ENCODE data around the gene TTC24. TPM values are rescaled to one million over a fixed set of nuclear protein-coding genes. Genes with fewer than 3 reads are reported as not detected.

The TTC24 gene
- total RNA-seq, 2 donors from 2014 or later: not detected

DNA sequence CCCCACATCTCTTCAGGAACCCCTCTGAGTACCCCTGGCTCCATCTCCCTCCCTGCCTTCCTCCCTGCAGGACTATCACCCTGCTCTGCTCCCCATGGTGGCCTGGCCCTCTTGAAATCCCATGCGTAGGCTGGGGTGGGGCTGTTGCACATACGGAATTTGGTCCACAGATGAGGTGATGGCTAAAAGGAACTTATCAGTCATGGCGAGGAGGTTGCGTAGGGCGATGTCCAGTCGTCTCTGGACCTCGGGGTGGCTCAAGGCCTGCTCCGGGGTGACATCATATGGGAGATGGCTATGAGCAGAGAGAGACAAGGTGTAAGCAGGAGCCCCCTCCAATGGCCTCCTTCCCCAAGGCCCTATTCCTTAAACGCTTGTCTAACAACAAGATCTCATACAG is 42.5 kb upstream of the TTC24 start:
- H3K4me1 ChIP-seq (ENCODE audit: control insufficient read depth in 1 of 2, low read depth in 2 of 2): no peaks in the 10 kb centered on the region
- H3K36me3 ChIP-seq: no peaks in the 10 kb centered on the region
- H3K9me3 ChIP-seq: no peaks in the 10 kb centered on the region
- no peak overlapping the region for H3K27ac ChIP-seq
- no peaks in the 10 kb centered on the region for H3K27me3 ChIP-seq (replicated peaks; ENCODE audit: insufficient read depth)
- no peak overlapping the region for H3K4me3 ChIP-seq
- DNase-seq (ENCODE audit: low spot score): no peak
- no peak for ATAC-seq (ENCODE audit: insufficient number of reproducible peaks, low FRiP score, low read depth)
- TF ChIP-seq CTCF (IDR thresholded peaks at IDR 0.05): no peak

DNA sequence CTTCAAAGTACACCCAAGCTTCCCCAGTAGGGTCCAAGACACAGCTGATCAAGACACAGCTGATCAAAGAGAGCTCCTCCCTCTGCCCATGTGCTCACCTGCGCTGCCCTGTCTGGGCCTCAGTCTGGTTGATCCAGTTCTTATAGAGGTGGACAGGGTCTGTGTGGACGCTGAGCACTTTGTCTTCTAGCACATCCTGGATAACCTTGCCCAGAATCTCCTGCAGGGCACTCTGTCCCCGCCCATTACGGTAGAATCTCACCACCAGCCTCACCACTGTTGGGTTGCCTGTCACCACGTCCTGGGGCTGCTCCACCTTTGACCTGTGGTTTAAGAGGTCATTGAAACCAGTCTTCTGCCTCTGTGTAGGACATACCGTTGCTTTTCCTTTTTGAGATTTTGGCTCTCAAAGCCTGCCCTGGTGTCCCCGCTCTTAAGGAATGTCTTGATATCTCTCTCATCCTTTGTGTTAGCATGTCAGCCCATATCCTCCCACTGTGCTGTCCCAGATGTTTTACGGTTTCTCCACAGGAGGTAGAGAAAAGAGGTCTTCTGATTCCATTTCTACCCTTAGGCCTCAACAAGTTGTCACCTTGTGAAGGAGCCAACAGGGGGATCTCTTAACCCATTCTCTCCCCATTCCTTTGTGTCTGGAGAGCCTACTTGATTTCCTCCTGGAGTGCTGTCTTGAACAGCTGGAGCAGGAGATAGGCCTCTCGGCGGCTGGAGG is 40.6 kb upstream of the TTC24 start:
- Histone ChIP-seq H3K4me1 (ENCODE audit: control insufficient read depth in 1 of 2, low read depth in 2 of 2) (no peaks in the 10 kb centered on the region), H3K36me3 (no peaks in the 10 kb centered on the region), H3K4me3 (no peak overlapping the region), H3K9me3 (no peaks in the 10 kb centered on the region), H3K27me3 (replicated peaks; ENCODE audit: insufficient read depth) (no peaks in the 10 kb centered on the region), H3K27ac (no peak overlapping the region)
- TF ChIP-seq CTCF (IDR thresholded peaks at IDR 0.05): no peak
- DNase-seq (ENCODE audit: low spot score) (no peak), ATAC-seq (ENCODE audit: insufficient number of reproducible peaks, low FRiP score, low read depth) (no peak)

- Histone ChIP-seq H3K36me3 (no peaks in the 10 kb centered on the region), H3K4me1 (ENCODE audit: control insufficient read depth in 1 of 2, low read depth in 2 of 2) (no peaks in the 10 kb centered on the region), H3K27me3 (replicated peaks; ENCODE audit: insufficient read depth) (no peaks in the 10 kb centered on the region), H3K9me3 (no peaks in the 10 kb centered on the region), H3K4me3 (no peak overlapping the region), H3K27ac (no peak overlapping the region)
- ATAC-seq (ENCODE audit: insufficient number of reproducible peaks, low FRiP score, low read depth) (no peak), DNase-seq (ENCODE audit: low spot score) (no peak)
- no peak for TF ChIP-seq CTCF (IDR thresholded peaks at IDR 0.05)
Observed at GRCh38 chr1:156539818-156540355, 39.6 kb upstream of the TTC24 start.

- no peaks in the 10 kb centered on the region for H3K4me1 ChIP-seq (ENCODE audit: control insufficient read depth in 1 of 2, low read depth in 2 of 2)
- TF ChIP-seq CTCF (IDR thresholded peaks at IDR 0.05): no peak
- H3K27ac ChIP-seq: no peak overlapping the region
- no peak for ATAC-seq (ENCODE audit: insufficient number of reproducible peaks, low FRiP score, low read depth)
- H3K4me3 ChIP-seq: no peak overlapping the region
- DNase-seq (ENCODE audit: low spot score): no peak
- H3K27me3 ChIP-seq (replicated peaks; ENCODE audit: insufficient read depth): no peaks in the 10 kb centered on the region
- no peaks in the 10 kb centered on the region for H3K36me3 ChIP-seq
- H3K9me3 ChIP-seq: no peaks in the 10 kb centered on the region
Observed at GRCh38 chr1:156540955-156541354, 38.6 kb upstream of the TTC24 start.

GRCh38 chr1:156543066-156543465 is 36.5 kb upstream of the TTC24 start:
- DNase-seq (ENCODE audit: low spot score) (no peak), ATAC-seq (ENCODE audit: insufficient number of reproducible peaks, low FRiP score, low read depth) (no peak)
- Histone ChIP-seq H3K36me3 (no peaks in the 10 kb centered on the region), H3K4me3 (no peak overlapping the region), H3K27ac (no peak overlapping the region), H3K9me3 (no peaks in the 10 kb centered on the region), H3K4me1 (ENCODE audit: control insufficient read depth in 1 of 2, low read depth in 2 of 2) (no peaks in the 10 kb centered on the region), H3K27me3 (replicated peaks; ENCODE audit: insufficient read depth) (no peaks in the 10 kb centered on the region)
- no peak for TF ChIP-seq CTCF (IDR thresholded peaks at IDR 0.05)
